ENCODE results near the gene NPB. TPM values are rescaled to one million over a fixed set of nuclear protein-coding genes. Genes with fewer than 3 reads are reported as not detected.

The NPB gene
- total and polyA plus RNA-seq, 2 of the 8 experiments (the other 6 are each of a cell fraction or from before 2014, with no cell fraction given), result 1.5 to 2.5 TPM

DNA sequence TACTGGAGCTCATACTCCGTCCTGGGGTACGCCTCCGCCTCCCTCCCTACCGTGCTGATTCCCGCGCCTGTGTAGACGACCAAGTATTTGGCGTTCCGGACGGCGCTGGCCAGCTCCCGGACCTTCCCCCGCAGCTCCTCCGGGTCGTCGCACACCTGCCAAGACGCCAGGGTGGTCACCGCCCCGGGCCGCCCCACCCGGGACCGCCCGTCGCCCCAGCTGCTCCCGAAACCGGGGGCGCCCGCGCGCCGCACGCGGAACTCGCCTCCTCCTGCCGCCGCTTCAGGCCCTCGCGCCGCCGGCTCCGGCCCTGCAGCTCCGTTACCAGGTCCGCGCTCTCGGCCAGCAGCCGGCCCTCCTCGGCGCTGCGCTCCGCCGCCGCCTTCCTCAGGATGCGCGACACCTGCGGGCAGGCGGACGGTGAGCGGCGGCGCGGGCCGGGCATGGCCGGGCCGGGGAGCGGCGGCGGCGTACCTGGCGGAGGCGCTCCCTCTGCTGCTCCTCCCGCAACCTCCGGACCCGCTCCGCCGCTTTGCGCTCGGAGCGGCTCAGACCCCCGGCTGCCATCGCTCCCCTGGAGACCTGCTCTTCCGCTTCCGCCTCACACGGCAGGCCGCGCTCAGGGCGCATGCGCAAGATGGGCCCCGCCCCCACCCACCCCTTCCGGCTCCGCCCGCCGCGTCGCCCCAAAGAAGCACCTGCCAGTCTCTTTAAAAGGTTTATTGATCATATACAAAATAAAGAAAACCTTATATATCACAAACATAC, 15.7 kb downstream of the NPB start, which contains the start of gene SIRT7 (continued):
- TF ChIP-seq, protein P1, sequence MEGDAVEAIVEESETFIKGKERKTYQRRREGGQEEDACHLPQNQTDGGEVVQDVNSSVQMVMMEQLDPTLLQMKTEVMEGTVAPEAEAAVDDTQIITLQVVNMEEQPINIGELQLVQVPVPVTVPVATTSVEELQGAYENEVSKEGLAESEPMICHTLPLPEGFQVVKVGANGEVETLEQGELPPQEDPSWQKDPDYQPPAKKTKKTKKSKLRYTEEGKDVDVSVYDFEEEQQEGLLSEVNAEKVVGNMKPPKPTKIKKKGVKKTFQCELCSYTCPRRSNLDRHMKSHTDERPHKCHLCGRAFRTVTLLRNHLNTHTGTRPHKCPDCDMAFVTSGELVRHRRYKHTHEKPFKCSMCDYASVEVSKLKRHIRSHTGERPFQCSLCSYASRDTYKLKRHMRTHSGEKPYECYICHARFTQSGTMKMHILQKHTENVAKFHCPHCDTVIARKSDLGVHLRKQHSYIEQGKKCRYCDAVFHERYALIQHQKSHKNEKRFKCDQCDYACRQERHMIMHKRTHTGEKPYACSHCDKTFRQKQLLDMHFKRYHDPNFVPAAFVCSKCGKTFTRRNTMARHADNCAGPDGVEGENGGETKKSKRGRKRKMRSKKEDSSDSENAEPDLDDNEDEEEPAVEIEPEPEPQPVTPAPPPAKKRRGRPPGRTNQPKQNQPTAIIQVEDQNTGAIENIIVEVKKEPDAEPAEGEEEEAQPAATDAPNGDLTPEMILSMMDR (IDR thresholded peaks at IDR 0.05; ENCODE audit: control extremely low read depth in 1 of 3, insufficient read depth in 1 of 3, low read depth in 1 of 3, low read length in 3 of 3), result no peak
- TF ChIP-seq CBX5 (IDR thresholded peaks at IDR 0.05; ENCODE audit: low read depth, low read length) (no peak), RFX5 (IDR thresholded peaks at IDR 0.05; ENCODE audit: borderline replicate concordance, low read depth, low read length) (no peak), FOSL1 (IDR thresholded peaks at IDR 0.05; ENCODE audit: insufficient read depth, low read depth, low read length) (no peak), BRCA1 (IDR thresholded peaks at IDR 0.05; ENCODE audit: low read depth, low read length) (no peak), NANOG (IDR thresholded peaks at IDR 0.05; ENCODE audit: insufficient read depth, low read depth, low read length, poor library complexity, severe bottlenecking) (no peak), GTF2F1 (IDR thresholded peaks at IDR 0.05; ENCODE audit: borderline replicate concordance, low read depth, low read length) (no peak), CHD1 (IDR thresholded peaks at IDR 0.05; ENCODE audit: low read depth, low read length) (no peak), SP1 (IDR thresholded peaks at IDR 0.05; ENCODE audit: low read depth, low read length) (no peak), ZNF274 (IDR thresholded peaks at IDR 0.05; ENCODE audit: borderline replicate concordance, extremely low read depth, low read length) (no peak), PHF8 (conservative IDR thresholded peaks at IDR 0.05; ENCODE audit: low read depth, low read length) (peak; percentile 43; the same call in 1 of the 2 replicates), MAFK (IDR thresholded peaks at IDR 0.05; ENCODE audit: low read depth, low read length) (no peak), YY1 (IDR thresholded peaks at IDR 0.05; ENCODE audit: low read depth, low read length) (peak; percentile 63; the same call in 1 of the 2 replicates), POLR2A (IDR thresholded peaks at IDR 0.05; ENCODE audit: control extremely low read depth in 1 of 2, low read depth in 2 of 2, low read length in 2 of 2) (peak in 1 of 2 experiments; percentile 59; a peak in 1 of 3 replicates), HDAC6 (IDR thresholded peaks at IDR 0.05; ENCODE audit: low read depth, low read length) (no peak), RNF2 (IDR thresholded peaks at IDR 0.05; ENCODE audit: borderline replicate concordance, low read depth, low read length, missing control alignments, poor library complexity, severe bottlenecking) (no peak), ASH2L (IDR thresholded peaks at IDR 0.05; ENCODE audit: low read length) (no peak)
- TF ChIP-seq, protein P2, sequence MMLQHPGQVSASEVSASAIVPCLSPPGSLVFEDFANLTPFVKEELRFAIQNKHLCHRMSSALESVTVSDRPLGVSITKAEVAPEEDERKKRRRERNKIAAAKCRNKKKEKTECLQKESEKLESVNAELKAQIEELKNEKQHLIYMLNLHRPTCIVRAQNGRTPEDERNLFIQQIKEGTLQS (IDR thresholded peaks at IDR 0.05; ENCODE audit: insufficient read depth, low read depth, low read length), result no peak
